Neural progenitor cell (in vitro differentiated cells): ENCODE results near the gene ESF1.

Source experiments
- CTCF ChIP-seq: fragments of 200-600 bp; sonication (generic); IDR thresholded peaks from 2 replicates; pipeline ENCODE4 v1.5.1; 2017; ENCODE audit warnings: antibody characterized with exemption, mild to moderate bottlenecking
- EZH2 ChIP-seq: fragments of 200-600 bp; sonication (generic); IDR thresholded peaks from 2 replicates; pipeline ENCODE4 v1.6.1; 2017; ENCODE audit warnings: antibody characterized with exemption, mild to moderate bottlenecking, moderate library complexity
- EZH2phosphoT487 ChIP-seq: fragments of 200-600 bp; sonication (generic); IDR thresholded peaks from 2 replicates; pipeline ENCODE4 v1.6.1; 2017; ENCODE audit warnings: antibody characterized with exemption

DNA sequence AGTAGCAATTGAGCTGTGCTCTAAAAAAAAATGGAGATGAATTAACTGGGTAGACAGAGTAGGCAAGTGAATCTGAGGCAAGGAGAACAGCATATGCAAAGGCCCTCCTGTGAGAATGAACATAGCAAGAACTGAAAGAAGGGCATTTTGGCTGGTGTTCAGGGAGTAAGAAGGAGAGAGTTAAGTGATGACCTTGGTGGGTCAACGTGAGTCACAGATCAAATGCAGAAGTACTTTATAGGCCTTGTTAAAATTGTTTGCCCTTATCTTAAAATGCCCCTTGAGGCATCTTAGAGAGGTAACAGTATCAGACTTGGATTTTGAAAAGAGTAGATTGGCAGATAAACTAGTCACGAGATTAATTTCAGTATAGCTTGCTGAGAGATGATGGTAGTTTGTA lies 24.7 kb upstream of the ESF1 start:
- TF ChIP-seq CTCF (no peak), EZH2 (no peak), EZH2phosphoT487 (no peak)
